ENCODE measurements around the gene INPP1.
A peak's percentile ranks its signal among the peaks of the same experiment; 100 is the strongest.
"Not testable (repeated sequence)": the region's sequence is repeated elsewhere in the genome, so short reads cannot be mapped to it uniquely, and the experiment has no call there.

INPP1 gene

DNA sequence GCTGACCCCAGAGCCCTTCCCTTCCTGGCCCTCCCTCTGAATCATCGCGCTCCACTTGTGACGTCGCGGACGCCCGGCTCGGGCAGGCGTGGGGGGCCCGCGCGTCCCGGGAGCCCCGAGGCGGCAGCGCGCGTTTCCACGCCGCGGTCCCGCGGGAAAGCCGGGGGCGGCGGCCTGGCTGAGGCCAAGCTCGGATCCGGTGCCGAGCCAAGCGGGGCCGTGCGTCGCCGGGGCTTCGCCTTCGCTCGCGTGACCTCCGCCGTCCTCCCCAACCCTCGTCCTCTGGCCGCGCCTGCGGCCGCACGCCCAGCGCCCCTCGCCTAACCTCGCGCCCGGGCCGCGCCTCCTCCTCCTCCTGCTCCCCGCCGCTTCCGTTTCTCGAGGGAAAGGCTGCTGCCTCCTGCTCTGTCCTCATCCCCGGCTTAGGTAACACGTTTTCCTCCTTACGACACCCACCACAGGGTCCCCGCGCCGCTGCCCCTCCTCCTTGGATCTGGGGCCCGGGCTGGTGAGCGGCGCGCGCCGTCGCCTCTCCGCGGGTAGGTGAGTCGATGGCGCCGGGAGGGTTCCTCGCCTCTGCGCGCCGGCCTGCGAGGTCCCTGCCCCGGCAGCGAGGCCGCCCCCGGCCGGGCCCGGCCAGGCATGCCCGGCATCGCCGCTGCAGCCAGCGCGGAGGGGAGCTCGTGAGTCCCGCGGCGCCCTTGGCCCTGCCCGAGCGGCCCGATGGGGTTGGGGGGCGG lies at the start of gene INPP1:
INPP1 (plus strand) TSS at position 54 of the 740 bp plus-strand sequence. CDS start 16,514 bp downstream, outside the sequence.
- no peak for DNase-seq (ENCODE audit: low read depth, low spot score)

DNA sequence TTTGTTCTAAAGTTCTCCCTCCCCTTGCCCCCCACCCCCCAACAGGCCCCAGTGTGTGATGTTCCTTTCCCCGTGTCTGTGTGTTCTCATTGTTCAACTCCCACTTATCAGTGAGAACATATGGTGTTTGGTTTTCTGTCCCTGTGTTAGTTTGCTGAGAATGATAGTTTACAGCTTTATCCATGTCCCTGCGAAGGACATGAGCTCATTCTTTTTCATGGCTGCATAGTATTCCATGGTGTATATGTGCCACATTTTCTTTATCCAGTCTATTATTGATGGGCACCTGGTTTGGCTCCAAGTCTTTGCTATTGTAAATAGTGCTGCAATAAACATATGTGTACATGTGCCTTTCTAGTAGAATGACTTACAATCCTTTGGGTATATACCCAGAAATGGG lies 45.5 kb upstream of the INPP1 start:
- not testable (repeated sequence) for DNase-seq (ENCODE audit: low read depth, low spot score); H3K27ac ChIP-seq

More for the DNA sequence above, at the start of gene INPP1:
- H3K27ac ChIP-seq = peak within 1 kb of the TSS; percentile 79

GRCh38 chr2:190301032-190301431 lies 42.4 kb upstream of the INPP1 start:
- DNase-seq (ENCODE audit: low read depth, low spot score) = no peak
- no peak overlapping the region for H3K27ac ChIP-seq

- DNase-seq (ENCODE audit: low read depth, low spot score) = no peak
- no peak overlapping the region for H3K27ac ChIP-seq
Measured at GRCh38 chr2:190302052-190302451, 41.3 kb upstream of the INPP1 start.

GRCh38 chr2:190303647-190304046 lies 39.7 kb upstream of the INPP1 start:
- no peak overlapping the region for H3K27ac ChIP-seq
- no peak for DNase-seq (ENCODE audit: low read depth, low spot score)

GRCh38 chr2:190304404-190304803 lies 39.0 kb upstream of the INPP1 start:
- no peak for DNase-seq (ENCODE audit: low read depth, low spot score)
- no peak overlapping the region for H3K27ac ChIP-seq

DNA sequence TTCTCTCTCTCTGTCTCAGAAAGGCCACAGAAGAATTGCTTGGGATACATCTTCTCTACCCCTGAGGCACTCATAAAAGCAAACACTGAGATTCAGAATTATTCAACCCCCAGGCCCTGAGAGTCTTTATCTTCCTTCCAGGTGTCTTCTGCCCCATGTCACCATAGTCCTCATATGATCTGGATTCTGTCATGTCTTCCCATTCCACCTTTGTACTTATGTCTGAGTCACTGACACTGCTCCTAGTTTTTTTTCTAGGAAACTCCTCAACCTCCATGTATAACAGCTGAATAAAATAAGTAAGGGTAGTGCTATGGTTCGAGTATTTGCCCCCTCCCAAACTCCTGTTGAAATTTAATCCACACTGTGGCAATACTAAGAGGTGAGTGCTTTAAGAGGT lies 35.4 kb upstream of the INPP1 start:
- DNase-seq (ENCODE audit: low read depth, low spot score) = no peak
- no peak overlapping the region for H3K27ac ChIP-seq

DNA sequence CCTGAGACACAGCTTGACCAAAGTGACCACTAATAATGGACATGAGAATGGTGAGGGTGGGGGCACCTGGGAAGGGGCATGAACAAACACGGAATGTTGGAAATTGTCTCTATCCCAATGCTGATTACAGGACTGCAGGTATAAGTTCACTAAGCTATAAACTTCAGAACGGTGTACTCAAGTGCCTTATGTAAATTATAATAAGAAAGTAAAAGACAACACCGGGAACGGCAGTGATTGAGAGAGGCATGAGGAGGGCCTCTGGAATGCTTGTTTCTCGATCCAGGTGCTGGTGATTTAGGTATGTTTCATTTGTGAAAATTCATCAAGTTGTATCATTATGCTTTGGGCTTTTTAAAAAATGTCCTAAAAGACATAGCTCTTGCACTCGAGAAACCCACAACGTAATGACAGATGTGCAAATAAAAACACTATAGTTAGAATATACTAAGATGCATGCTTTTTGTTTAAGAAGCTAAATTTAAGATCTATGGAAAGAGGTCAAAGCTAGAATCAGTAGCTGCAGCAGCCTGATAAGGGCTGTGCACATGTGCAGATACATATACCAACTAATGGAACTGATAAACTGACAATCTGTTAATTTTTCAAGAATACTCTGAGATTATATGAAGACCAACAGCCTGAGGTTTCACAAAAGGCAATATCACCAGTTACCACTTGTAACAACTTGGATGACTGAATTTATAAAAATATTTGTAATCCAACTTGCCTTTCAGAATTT lies 31.3 kb upstream of the INPP1 start:
- no peak overlapping the region for H3K27ac ChIP-seq
- DNase-seq (ENCODE audit: low read depth, low spot score) = no peak

GRCh38 chr2:190312635-190313025 lies 30.8 kb upstream of the INPP1 start:
- DNase-seq (ENCODE audit: low read depth, low spot score); H3K27ac ChIP-seq: not testable (repeated sequence)

GRCh38 chr2:190313880-190314279 lies 29.5 kb upstream of the INPP1 start:
- H3K27ac ChIP-seq = no peak overlapping the region
- no peak for DNase-seq (ENCODE audit: low read depth, low spot score)

GRCh38 chr2:190315273-190315672 lies 28.1 kb upstream of the INPP1 start:
- no peak overlapping the region for H3K27ac ChIP-seq
- no peak for DNase-seq (ENCODE audit: low read depth, low spot score)

DNA sequence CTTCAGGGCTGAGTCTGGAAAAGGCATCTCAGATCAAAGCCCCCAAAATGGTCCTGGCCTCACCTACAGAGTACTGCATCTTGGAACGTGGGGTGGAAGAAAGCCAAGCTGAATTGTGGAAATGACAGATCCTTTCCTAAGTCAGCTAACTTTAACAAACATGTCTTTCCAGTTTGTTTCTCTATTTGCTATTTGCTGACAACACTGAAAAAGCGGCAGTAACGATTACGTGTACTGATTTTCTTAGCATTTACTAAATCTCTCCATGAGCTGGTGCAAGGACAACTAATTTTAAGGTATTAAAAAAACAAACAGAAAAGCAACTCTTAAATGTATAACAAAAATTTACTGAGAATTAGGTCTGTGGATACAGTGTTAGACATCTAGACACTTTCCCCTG lies 24.9 kb upstream of the INPP1 start:
- DNase-seq (ENCODE audit: low read depth, low spot score) = no peak
- H3K27ac ChIP-seq = peak overlapping the region; percentile 55

DNA sequence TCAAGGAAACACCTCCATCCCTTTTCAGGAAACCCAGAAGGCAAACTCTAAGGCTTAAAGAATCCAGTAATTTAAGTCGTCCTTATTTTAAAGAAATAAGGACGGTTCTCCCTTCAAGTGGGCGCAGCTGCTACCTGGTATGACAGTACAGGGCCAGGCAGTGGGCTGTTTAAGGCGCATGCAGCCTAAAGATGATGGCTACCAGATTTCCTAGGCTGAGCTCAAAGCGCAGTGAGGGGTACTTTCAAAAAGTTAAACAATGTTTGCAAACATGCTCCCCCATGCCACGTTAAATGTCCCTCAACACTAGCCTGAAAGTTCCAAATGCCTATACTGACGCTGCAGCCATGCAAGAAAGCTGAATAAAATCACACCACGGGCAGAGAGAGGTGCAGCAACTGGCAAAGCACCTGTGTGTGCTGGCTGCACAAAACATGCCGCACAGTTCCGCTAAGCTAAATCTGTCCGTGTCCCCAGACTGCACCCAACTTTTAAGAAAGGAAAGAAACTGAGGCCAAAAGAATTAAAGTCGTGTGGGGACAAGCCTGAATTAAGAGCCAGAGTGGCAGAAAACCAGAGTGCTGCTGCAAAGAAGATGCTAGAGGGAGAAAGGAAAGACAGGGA lies 24.3 kb upstream of the INPP1 start:
- no peak for DNase-seq (ENCODE audit: low read depth, low spot score)
- H3K27ac ChIP-seq = peak overlapping the region; percentile 55

- peak; percentile 93 for DNase-seq (ENCODE audit: low read depth, low spot score)
- peak within 1 kb of the TSS; percentile 55 for H3K27ac ChIP-seq
Measured at GRCh38 chr2:190319555-190320498, 23.6 kb upstream of the INPP1 start, which contains the start of gene HIBCH. TSS of gene HIBCH (minus strand) at chr2:190319826. CDS start at chr2:190319750, 76 bp downstream.

GRCh38 chr2:190320696-190321095 lies 22.7 kb upstream of the INPP1 start:
- DNase-seq (ENCODE audit: low read depth, low spot score) = no peak
- peak overlapping the region; percentile 55 for H3K27ac ChIP-seq

- no peak for DNase-seq (ENCODE audit: low read depth, low spot score)
- no peak overlapping the region for H3K27ac ChIP-seq
Measured at GRCh38 chr2:190323406-190323805, 20.0 kb upstream of the INPP1 start.

- no peak for DNase-seq (ENCODE audit: low read depth, low spot score)
- H3K27ac ChIP-seq = no peak overlapping the region
Measured at GRCh38 chr2:190325588-190325987, 17.8 kb upstream of the INPP1 start.

DNA sequence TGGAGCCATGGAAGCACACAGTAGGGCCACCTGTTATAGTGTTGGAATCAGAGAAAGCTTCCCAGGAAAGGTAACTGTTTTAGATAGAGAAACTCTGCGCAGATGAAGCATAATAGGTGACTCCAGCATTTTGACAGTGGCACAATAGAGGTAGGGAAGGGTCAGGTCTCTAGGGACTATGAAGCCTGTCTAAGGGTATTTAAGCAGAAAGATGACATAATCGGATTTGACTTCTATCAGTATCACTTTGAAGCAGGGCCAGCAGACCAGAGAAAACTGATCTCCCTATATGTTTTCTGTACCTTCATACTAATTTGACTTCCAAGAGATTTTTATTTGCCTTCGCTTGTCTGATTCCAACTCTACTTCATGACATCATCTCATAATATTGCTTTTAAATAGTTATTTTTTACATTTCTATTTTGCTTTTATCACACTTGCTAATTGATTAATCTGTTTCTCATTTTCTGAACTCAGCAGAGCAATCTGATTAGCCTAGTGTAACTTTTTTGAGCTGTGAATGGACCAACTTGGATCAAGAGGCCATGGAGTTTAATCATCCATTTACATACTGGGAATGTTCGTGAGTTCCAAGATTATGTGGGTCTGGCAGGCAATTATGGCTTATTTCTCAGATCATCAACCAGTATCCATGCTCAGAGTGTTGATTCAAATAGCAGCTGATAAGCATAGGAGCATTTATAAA lies 15.4 kb upstream of the INPP1 start:
- no peak overlapping the region for H3K27ac ChIP-seq
- no peak for DNase-seq (ENCODE audit: low read depth, low spot score)

- H3K27ac ChIP-seq = no peak overlapping the region
- DNase-seq (ENCODE audit: low read depth, low spot score) = no peak
Measured at GRCh38 chr2:190328573-190329147, 14.7 kb upstream of the INPP1 start.

Measured in epithelial cell of prostate (primary cell).